Mucosa of descending colon (tissue), 3 donors: ENCODE data around the gene FKBP4. TPM values are rescaled to one million over a fixed set of nuclear protein-coding genes. Genes with fewer than 3 reads are reported as not detected.
A peak's percentile ranks its signal among the peaks of the same experiment; 100 is the strongest.

Experiments
- ATAC-seq: fragments of 200-7000 bp; cut with Tn5 transposase; one replicate; pipeline ENCODE4 v1.9.1; 2020; ENCODE audit warnings: mild to moderate bottlenecking, moderate library complexity
- DNase-seq, 3 donors: peaks; one replicate each; pipeline ENCODE4 v3.0.0-alpha.2; 2020
- H3K36me3 ChIP-seq: fragments of 200-600 bp; one replicate; pipeline ENCODE4 v1.8.0; 2021; ENCODE audit warnings: low read depth, mild to moderate bottlenecking
- H3K4me1 ChIP-seq: fragments of 200-600 bp; one replicate; pipeline ENCODE4 v1.8.0; 2021; ENCODE audit warnings: low read depth, mild to moderate bottlenecking
- H3K4me3 ChIP-seq: fragments of 200-600 bp; one replicate; pipeline ENCODE4 v1.8.0; 2021; ENCODE audit warnings: mild to moderate bottlenecking
- H3K9me3 ChIP-seq: fragments of 200-600 bp; one replicate; pipeline ENCODE4 v1.8.0; 2021; ENCODE audit warnings: mild to moderate bottlenecking
- intact Hi-C, 2 donors: fragments of 100-400 bp; cut with DNase I in 1 of 2; cut with micrococcal nuclease in 1 of 2; formaldehyde crosslinking; loops; one replicate each; pipeline versions ENCODE4 v1.11.0 to v1.11.1; 2022; cut with DNase I, micrococcal nuclease
- total RNA-seq, 3 donors: library from RNA; stranded (reverse); fragmentation: NEBNext Ultra II Directional in 2 of 3; extraction: Animal tissue kit (Norgen Biotek cat#: 25700) in 2 of 3; gene quantifications; one replicate each; pipeline versions ENCODE4 v1.2.1 to v1.2.4, GENCODE V29; 2021 to 2023
- TF ChIP-seq, protein P1 (sequence below): fragments of 200-600 bp; IDR thresholded peaks from one replicate; pipeline ENCODE4 v1.8.0; 2022; ENCODE audit warnings: antibody characterized with exemption, mild to moderate bottlenecking
- donor health status: DM: no; HTN: no; CAD: no; lungs with moderate emphysema.
- donor health status: DM: no; HTN: no; CAD: no.
- donor health status: DM: no; HTN: yes; CAD: no.

Gene FKBP4
- total RNA-seq, 3 donors from 2014 or later = 58.2 to 79.7 (median 76.0) TPM

DNA sequence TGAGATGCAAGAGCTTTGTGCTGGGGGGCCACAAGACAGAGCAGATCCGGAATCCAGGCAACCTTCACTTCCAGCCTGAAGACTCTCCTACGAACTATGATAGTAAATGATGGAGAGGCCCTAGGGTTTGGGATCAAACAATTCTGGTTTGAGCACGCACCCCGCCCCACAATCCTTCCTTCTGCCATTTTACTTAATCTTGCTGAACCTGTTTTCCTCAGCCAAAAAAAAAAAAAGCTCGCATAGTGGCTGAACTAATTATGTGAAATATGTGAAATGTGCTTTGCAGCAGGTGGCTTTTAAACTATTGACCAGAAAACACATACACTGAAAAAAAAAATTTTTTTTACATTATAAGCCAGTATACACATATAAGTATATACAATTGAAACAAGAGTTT is 17.0 kb downstream of the FKBP4 start:
- no peaks in the 10 kb centered on the region for H3K9me3 ChIP-seq
- H3K36me3 ChIP-seq = no peaks in the 10 kb centered on the region
- intact Hi-C loops = no loop called here
- DNase-seq (peak in 1 of 3 donors; percentile 27), ATAC-seq (no peak)
- H3K4me1 ChIP-seq = peaks cover 16% of the 10 kb centered on the region
- H3K4me3 ChIP-seq = peak overlapping the region; percentile 40
- TF ChIP-seq, protein P1, sequence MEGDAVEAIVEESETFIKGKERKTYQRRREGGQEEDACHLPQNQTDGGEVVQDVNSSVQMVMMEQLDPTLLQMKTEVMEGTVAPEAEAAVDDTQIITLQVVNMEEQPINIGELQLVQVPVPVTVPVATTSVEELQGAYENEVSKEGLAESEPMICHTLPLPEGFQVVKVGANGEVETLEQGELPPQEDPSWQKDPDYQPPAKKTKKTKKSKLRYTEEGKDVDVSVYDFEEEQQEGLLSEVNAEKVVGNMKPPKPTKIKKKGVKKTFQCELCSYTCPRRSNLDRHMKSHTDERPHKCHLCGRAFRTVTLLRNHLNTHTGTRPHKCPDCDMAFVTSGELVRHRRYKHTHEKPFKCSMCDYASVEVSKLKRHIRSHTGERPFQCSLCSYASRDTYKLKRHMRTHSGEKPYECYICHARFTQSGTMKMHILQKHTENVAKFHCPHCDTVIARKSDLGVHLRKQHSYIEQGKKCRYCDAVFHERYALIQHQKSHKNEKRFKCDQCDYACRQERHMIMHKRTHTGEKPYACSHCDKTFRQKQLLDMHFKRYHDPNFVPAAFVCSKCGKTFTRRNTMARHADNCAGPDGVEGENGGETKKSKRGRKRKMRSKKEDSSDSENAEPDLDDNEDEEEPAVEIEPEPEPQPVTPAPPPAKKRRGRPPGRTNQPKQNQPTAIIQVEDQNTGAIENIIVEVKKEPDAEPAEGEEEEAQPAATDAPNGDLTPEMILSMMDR = no peak

DNA sequence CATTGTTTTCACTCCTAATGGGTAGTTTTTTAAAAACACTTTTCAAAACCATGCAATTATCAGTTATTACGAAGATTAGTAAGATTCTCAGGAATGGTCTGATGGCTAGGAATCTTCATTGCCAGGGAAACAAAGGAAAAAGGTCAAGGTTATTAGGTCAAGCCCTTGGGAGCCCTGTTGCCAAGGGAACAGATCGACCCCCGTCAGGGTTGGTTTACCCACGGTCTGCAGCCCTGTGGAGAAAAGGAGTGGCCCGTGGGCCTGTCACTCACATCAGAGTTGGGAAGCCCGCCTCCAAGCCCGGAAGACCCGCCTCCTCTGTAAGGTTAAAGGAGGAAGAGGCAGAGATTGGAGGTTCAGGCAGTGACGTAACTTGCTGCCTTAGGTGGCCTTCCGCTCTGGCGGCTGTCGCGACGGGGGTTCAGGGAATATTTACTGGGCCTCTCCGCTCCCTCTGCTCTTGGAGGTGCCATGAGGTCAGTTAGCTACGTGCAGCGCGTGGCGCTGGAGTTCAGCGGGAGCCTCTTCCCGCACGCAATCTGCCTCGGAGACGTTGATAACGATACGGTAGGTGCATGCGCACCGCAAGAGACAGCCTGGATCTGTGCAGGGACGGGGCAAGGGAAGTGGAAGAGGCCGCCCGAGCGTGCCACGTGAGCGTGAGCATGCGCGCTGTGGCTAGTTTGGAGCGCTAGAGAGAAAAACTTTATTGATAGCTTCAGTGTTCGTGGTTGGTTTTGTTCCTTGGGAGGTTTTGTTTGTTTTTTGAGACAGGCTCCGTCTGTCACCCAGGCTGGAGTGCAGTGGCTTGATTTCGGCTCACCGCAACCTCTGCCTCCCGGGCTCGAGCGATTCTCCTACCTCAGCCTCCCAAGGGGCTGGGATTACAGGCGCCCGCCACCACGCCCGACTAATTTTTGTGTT is 17.8 kb downstream of the FKBP4 start, which contains the start of gene ITFG2:
TSS of gene ITFG2 (plus strand) at position 379 of the 924 bp plus-strand sequence. CDS start at position 472, 93 bp downstream.
- H3K36me3 ChIP-seq = no peaks in the 10 kb centered on the region
- H3K4me3 ChIP-seq = peak within 1 kb of the TSS; percentile 40
- H3K9me3 ChIP-seq = no peaks in the 10 kb centered on the region
- TF ChIP-seq, protein P1 = no peak
- peak; percentile 98 for ATAC-seq
- intact Hi-C loops = no loop called here
- peak; percentile 97 to 99 (median 99) for DNase-seq
- H3K4me1 ChIP-seq = peaks cover 16% of the 10 kb centered on the region

DNA sequence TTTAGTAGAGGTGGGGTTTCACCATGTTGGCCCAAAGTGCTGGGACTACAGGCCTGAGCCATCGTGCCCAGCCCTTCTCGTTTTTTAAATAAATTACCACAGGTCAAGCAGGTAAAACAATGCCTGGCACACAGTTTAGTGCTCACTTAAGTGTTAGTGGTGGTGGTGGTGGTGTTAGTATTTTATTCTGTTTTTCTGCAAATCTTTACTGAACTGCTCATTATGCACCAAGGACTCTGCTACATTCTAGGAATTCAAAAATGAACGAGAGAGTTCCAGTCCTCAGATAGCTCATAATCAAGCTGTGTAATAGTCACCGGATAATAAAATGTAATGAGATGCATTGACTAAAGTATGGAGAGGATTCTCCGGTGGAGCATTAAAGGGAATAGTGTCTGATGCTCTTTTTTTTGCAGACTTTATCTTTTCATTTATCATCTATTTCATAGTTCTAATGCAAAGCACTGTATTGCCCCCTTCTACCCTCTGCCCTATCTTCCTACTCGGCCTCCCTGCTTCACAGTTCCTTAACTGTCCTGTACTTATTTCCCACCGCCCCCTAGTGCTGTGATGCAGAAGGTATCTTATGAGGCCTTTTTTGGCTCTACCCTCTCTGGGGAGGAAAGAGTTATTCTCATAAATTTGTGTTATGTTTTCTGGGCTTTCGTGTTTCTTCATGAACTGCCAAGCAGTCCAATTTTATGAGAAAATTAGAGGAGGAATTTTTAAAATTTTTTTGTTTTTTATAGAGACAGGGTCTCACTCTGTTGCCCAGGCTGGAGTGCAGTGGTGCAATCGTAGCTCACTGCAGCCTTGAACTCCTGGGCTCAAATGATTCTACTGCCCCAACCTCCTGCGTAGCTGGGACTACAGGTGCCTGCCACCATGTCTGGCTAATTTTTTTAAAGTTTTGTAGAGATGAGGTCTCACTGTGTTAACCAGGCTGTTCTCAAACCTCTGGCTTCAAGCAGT is 18.7 kb downstream of the FKBP4 start:
- peak; percentile 42 for ATAC-seq
- Histone ChIP-seq H3K9me3 (no peaks in the 10 kb centered on the region), H3K4me3 (peak overlapping the region; percentile 40), H3K36me3 (peaks cover 4% of the 10 kb centered on the region), H3K4me1 (peaks cover 16% of the 10 kb centered on the region)
- intact Hi-C loops = no loop called here
- peak in 1 of 3 donors; percentile 74 for DNase-seq
- TF ChIP-seq, protein P1 = no peak

DNA sequence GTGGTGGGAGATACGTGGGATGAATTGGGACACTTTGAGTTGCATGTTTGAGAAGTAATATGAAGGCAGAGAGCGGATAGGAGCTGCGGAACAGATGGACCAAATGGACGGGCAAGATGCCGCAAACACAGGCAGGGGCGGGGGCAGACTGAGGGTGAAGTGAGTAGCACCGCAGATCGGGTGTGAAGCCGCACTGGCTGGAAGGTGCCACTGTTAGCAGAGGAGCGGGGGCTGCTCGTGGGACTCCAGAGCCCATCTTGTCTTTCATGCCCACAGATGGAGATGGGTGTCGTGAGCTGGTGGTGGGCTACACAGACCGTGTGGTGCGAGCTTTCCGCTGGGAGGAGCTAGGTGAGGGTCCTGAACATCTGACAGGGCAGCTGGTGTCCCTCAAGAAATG is 25.0 kb downstream of the FKBP4 start:
- H3K36me3 ChIP-seq = peaks cover 7% of the 10 kb centered on the region
- H3K9me3 ChIP-seq = no peaks in the 10 kb centered on the region
- TF ChIP-seq, protein P1 = no peak
- no peaks in the 10 kb centered on the region for H3K4me1 ChIP-seq
- intact Hi-C loops = no loop called here
- ATAC-seq (no peak), DNase-seq (no peak)
- H3K4me3 ChIP-seq = no peak overlapping the region

DNA sequence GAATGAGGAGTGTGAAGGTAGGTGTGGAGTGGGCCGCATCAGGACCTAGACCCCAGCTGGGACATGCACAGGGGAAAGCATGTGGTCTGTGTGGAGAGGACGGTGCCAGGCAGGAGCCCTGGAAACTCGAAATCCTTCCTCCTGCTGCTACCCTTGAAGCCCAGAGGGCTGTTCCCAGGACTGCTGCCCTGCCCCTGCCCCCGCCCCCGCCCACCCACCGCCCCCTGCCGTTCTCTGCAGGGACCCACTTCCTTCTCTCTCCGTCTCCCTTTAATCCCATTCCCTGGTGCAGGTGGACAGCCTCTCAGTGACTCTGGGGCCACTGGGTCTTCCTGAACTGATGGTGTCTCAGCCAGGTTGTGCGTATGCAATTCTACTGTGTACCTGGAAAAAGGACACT is 25.7 kb downstream of the FKBP4 start:
- intact Hi-C loops = no loop called here
- Histone ChIP-seq H3K9me3 (no peaks in the 10 kb centered on the region), H3K36me3 (peaks cover 7% of the 10 kb centered on the region), H3K4me3 (no peak overlapping the region), H3K4me1 (no peaks in the 10 kb centered on the region)
- DNase-seq (no peak), ATAC-seq (no peak)
- TF ChIP-seq, protein P1 = no peak
